Tibial nerve (tissue), 4 donors: ENCODE data around the gene DNAJB7.

Experiments
- CTCF ChIP-seq, 5 experiments: fragments of 200-600 bp in 3 of 5; fragments of 450-650 bp in 2 of 5; sonication (generic) in 3 of 5; IDR thresholded peaks; one replicate each; pipeline ENCODE4 v1.5.1; 2016 to 2019; ENCODE audit warnings: antibody characterized with exemption in 5 of 5, mild to moderate bottlenecking in 3 of 5, moderate library complexity in 2 of 5
- EP300 ChIP-seq, 2 donors: sonication (generic); formaldehyde crosslinking; IDR thresholded peaks; one replicate each; pipeline ENCODE4 v1.6.1; 2017; ENCODE audit warnings: antibody characterized with exemption in 2 of 2, mild to moderate bottlenecking in 1 of 2
- POLR2A ChIP-seq, 2 donors: fragments of 450-650 bp; IDR thresholded peaks; one replicate each; pipeline ENCODE4 v1.6.1; 2017; ENCODE audit warnings: antibody characterized with exemption in 2 of 2, mild to moderate bottlenecking in 2 of 2, moderate library complexity in 2 of 2

GRCh38 chr22:40818747-40819598 is 42.9 kb downstream of the DNAJB7 start, which contains the start of gene SLC25A17:
- peak; percentile 20 to 62 (median 37) for TF ChIP-seq CTCF (IDR thresholded peaks at IDR 0.05)
- peak; percentile 32 to 66 for TF ChIP-seq POLR2A (IDR thresholded peaks at IDR 0.05)
- TF ChIP-seq EP300 (IDR thresholded peaks at IDR 0.05), result peak in 1 of 2 donors; percentile 84
